NOMO-1 (cell line): ENCODE measurements around the gene TNIP1.

Experiments used
- DNase-seq, 2 experiments: peaks; one replicate each; lab custom pipeline; 2025; ENCODE audit not compliant: unreplicated experiment in 2 of 2; lab: John Stamatoyannopoulos, UW

TNIP1 gene

GRCh38 chr5:151106509-151106908 is 25.7 kb upstream of the TNIP1 start:
- DNase-seq: no peak

GRCh38 chr5:151106043-151106442 is 25.2 kb upstream of the TNIP1 start:
- no peak for DNase-seq

GRCh38 chr5:151105561-151105960 is 24.7 kb upstream of the TNIP1 start:
- DNase-seq: no peak

- no peak for DNase-seq
These were observed 24.0 kb upstream of the TNIP1 start for GRCh38 chr5:151104795-151105194.

GRCh38 chr5:151101746-151102145 is 20.9 kb upstream of the TNIP1 start:
- no peak for DNase-seq

- no peak for DNase-seq
These were observed 20.3 kb upstream of the TNIP1 start for GRCh38 chr5:151101151-151101550.

- no peak for DNase-seq
These were observed 19.8 kb upstream of the TNIP1 start for GRCh38 chr5:151100681-151101080.

- DNase-seq: no peak
These were observed 17.9 kb upstream of the TNIP1 start for GRCh38 chr5:151098768-151099121.

- DNase-seq: peak; percentile 37 to 49
These were observed 17.3 kb upstream of the TNIP1 start for GRCh38 chr5:151097820-151098767.

GRCh38 chr5:151097061-151097460 is 16.2 kb upstream of the TNIP1 start:
- peak; percentile 52 to 82 for DNase-seq

- DNase-seq: no peak
These were observed 15.2 kb upstream of the TNIP1 start for GRCh38 chr5:151096001-151096373.

GRCh38 chr5:151095341-151096000 is 14.6 kb upstream of the TNIP1 start:
- DNase-seq: no peak

- no peak for DNase-seq
These were observed 14.0 kb upstream of the TNIP1 start for GRCh38 chr5:151094852-151095245.

- no peak for DNase-seq
These were observed 13.4 kb upstream of the TNIP1 start for GRCh38 chr5:151094030-151094851.

- peak; percentile 49 to 68 for DNase-seq
These were observed 12.6 kb upstream of the TNIP1 start for GRCh38 chr5:151093476-151093889.

GRCh38 chr5:151092762-151093161 is 11.9 kb upstream of the TNIP1 start:
- peak; percentile 72 to 81 for DNase-seq

GRCh38 chr5:151089726-151090125 is 8.9 kb upstream of the TNIP1 start:
- no peak for DNase-seq

- DNase-seq: no peak
These were observed 8.2 kb upstream of the TNIP1 start for GRCh38 chr5:151088986-151089385.

GRCh38 chr5:151087486-151087885 is 6.7 kb upstream of the TNIP1 start:
- DNase-seq: no peak

GRCh38 chr5:151086905-151087360 is 6.1 kb upstream of the TNIP1 start:
- DNase-seq: no peak

- no peak for DNase-seq
These were observed 5.5 kb upstream of the TNIP1 start for GRCh38 chr5:151086192-151086869.
